Large intestine (tissue), 3 donors: Measurements from ENCODE around the gene ZC3H18. TPM values are rescaled to one million over a fixed set of nuclear protein-coding genes. Genes with fewer than 3 reads are reported as not detected.

Experiments
- DNase-seq, 2 donors: peaks; one replicate each; pipeline versions ENCODE4 v3.0.0 to v3.0.0-alpha.2; 2013
- H3K27ac ChIP-seq: one replicate; pipeline ENCODE4 v1.5.1; 2013; ENCODE audit warnings: low read length
- H3K27me3 ChIP-seq: 2 replicates; pipeline ENCODE4 v1.6.1; 2013; ENCODE audit warnings: low read length; ENCODE audit not compliant: control insufficient read depth, insufficient read depth
- H3K36me3 ChIP-seq: 2 replicates; pipeline ENCODE4 v1.6.1; 2013; ENCODE audit warnings: low read length; ENCODE audit not compliant: control insufficient read depth, insufficient read depth
- H3K4me1 ChIP-seq: one replicate; pipeline ENCODE4 v1.6.1; 2013; ENCODE audit warnings: low read length; ENCODE audit not compliant: control insufficient read depth, insufficient read depth
- H3K4me3 ChIP-seq: one replicate; pipeline ENCODE4 v1.5.1; 2013; ENCODE audit warnings: low read length
- H3K9me3 ChIP-seq: one replicate; pipeline ENCODE4 v1.6.1; 2013; ENCODE audit warnings: mild to moderate bottlenecking, low read depth, low read length, moderate library complexity; ENCODE audit not compliant: control insufficient read depth
- whole genome bisulfite sequencing: methylation state at CpG from one replicate; pipeline ENCODE4 v1.1.5; 2013; ENCODE audit warnings: low lambda C conversion rate; ENCODE audit not compliant: insufficient coverage; 5-methylcytosine and 5-hydroxymethylcytosine counted together
- polyA plus RNA-seq: library from polyadenylated mRNA; unstranded; fragments of 120-200 nt; gene quantifications from one replicate; pipeline ENCODE4 v1.2.1, GENCODE V29; 2013

ZC3H18 gene
- polyA plus RNA-seq, 1 donor, result 34.3 TPM

DNA sequence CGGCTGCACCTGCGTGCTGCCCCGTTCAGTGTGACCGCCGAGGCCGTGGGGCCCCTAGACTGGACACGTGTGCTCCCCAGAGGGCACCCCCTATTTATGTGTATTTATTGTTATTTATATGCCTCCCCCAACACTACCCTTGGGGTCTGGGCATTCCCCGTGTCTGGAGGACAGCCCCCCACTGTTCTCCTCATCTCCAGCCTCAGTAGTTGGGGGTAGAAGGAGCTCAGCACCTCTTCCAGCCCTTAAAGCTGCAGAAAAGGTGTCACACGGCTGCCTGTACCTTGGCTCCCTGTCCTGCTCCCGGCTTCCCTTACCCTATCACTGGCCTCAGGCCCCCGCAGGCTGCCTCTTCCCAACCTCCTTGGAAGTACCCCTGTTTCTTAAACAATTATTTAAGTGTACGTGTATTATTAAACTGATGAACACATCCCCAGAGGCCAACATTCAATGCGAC lies 69.9 kb downstream of the ZC3H18 start:
- Histone ChIP-seq H3K4me1 (peaks cover 17% of the 10 kb centered on the region), H3K9me3 (peaks cover 13% of the 10 kb centered on the region), H3K27me3 (peaks cover 40% of the 10 kb centered on the region), H3K4me3 (no peak overlapping the region), H3K27ac (no peak overlapping the region), H3K36me3 (peaks cover 9% of the 10 kb centered on the region)
- DNase-seq, result no peak
- WGBS, result no CpG with 5 or more reads among the region's 13 CpGs

DNA sequence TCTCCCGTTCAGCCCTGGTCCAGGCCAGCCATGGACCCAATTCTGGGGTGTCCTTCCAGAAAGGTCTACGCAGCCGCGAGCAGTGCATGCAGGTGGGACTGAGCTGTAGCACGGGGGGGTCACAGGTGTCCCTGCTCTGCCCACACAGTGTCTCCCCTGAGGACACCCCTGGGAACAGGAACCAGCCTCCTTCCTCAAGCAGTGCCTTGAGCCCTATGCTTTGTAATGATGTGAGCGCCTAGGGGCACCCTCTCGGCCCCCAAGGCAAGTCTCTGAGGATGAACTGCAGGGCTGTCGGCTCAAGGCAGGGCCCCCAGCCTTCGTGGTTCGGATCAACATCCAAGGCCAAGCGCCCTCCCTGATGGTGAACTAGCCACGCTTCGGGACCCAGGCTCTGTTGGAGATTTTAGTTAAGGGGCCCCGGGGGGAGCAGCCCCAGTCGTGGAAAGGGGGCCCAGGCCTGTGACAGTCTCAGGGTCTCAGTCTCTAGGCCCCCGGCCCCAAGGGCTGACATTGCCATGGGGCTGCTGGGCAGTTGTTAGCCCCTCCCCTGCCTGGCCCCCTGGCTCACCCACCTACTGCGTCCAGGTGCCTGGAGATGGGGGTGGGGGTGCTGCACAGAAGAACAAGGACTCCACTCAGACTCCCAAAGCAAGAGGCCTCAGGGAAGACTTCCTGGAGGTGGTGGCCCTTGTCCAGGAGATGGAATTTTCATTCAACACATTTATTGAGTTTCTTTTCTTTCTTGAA lies 70.5 kb downstream of the ZC3H18 start:
- Histone ChIP-seq H3K9me3 (peaks cover 17% of the 10 kb centered on the region), H3K27me3 (peaks cover 35% of the 10 kb centered on the region), H3K4me3 (no peak overlapping the region), H3K27ac (no peak overlapping the region), H3K4me1 (peaks cover 17% of the 10 kb centered on the region), H3K36me3 (peaks cover 13% of the 10 kb centered on the region)
- no CpG with 5 or more reads among the region's 17 CpGs for WGBS
- DNase-seq, result no peak

DNA sequence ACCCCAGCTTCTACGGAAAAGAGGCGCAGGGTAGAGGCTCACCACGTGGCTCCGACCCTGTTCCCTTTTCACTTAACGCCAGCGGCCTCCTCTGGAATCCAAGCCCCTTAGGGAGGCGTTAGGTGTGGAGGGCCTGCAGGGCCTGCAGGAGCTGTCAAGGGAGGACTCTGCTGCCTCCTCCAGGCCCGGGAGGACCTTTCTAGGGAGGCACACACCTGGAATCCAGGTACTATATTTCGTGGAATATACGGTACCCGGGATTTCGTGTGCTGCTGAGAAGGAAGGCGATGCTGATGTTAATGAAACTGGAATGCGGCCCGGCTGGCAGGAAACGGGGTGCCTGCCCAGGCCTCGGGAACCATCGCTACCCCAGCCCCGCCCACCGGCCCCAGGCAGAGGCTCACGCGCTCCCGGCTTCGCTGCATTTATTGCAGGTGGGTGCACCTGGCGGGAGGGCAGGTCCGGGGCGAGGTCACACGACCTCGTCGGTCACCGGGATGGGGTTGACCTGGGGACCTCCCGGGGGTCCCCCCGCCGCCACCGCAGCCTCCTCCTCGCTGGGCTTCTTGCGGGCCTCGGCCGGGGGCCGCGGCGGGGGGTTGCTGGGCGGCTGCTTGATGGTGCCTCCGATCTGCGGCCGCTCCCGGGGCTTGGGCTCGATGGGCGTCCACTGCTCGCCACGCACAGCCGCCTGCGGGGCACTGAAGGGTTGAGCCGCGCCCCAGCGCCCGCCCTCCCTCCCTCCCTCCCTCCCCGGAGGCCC lies 72.9 kb downstream of the ZC3H18 start:
- Histone ChIP-seq H3K27ac (no peak overlapping the region), H3K27me3 (peaks cover 29% of the 10 kb centered on the region), H3K4me1 (peaks cover 17% of the 10 kb centered on the region), H3K9me3 (peaks cover 23% of the 10 kb centered on the region), H3K4me3 (no peak overlapping the region), H3K36me3 (peaks cover 17% of the 10 kb centered on the region)
- DNase-seq, result no peak
- no CpG with 5 or more reads among the region's 58 CpGs for WGBS

DNA sequence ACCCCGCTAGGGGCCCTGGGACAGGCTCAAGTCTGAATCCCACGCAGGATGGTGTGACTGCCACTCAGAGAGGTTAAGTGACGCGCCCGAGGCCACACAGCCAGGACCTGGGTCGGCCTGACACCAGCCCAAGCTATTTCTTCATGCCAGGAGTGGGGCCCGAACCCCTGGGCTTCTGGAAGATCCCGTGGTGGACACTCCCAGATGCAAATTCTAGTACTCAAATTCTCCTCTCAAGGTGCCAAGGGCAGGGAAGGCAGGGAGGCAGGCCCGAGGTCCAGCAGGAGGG lies 73.4 kb downstream of the ZC3H18 start:
- H3K27me3 ChIP-seq, result peaks cover 24% of the 10 kb centered on the region
- H3K27ac ChIP-seq, result no peak overlapping the region
- peaks cover 16% of the 10 kb centered on the region for H3K4me1 ChIP-seq
- no peak for DNase-seq
- no peak overlapping the region for H3K4me3 ChIP-seq
- WGBS, result no CpG with 5 or more reads among the region's 9 CpGs
- H3K36me3 ChIP-seq, result peaks cover 17% of the 10 kb centered on the region
- H3K9me3 ChIP-seq, result peaks cover 23% of the 10 kb centered on the region

DNA sequence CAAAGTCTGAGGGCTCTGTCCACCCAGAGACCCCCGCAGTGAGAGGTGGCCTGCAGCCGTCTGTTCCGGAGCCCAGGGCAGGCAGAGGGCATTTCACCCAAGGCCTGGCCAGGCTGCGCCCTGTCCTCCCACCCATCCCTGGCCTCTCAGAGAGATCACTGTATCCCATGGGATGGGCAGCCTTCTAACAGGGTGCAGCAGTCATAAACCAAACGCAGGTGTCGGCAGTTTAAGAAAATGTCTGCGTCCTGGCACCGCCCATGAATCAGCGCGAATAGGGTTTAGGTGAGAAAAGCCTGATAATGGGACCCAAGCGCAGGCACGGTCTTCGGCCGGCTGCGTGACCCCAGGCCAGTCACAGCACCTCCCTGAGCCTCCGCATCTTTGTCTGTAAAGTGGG lies 75.3 kb downstream of the ZC3H18 start:
- H3K4me1 ChIP-seq, result peaks cover 14% of the 10 kb centered on the region
- peaks cover 17% of the 10 kb centered on the region for H3K36me3 ChIP-seq
- H3K4me3 ChIP-seq, result no peak overlapping the region
- peaks cover 5% of the 10 kb centered on the region for H3K27me3 ChIP-seq
- H3K9me3 ChIP-seq, result peaks cover 12% of the 10 kb centered on the region
- no CpG with 5 or more reads among the region's 16 CpGs for WGBS
- no peak overlapping the region for H3K27ac ChIP-seq
- no peak for DNase-seq

DNA sequence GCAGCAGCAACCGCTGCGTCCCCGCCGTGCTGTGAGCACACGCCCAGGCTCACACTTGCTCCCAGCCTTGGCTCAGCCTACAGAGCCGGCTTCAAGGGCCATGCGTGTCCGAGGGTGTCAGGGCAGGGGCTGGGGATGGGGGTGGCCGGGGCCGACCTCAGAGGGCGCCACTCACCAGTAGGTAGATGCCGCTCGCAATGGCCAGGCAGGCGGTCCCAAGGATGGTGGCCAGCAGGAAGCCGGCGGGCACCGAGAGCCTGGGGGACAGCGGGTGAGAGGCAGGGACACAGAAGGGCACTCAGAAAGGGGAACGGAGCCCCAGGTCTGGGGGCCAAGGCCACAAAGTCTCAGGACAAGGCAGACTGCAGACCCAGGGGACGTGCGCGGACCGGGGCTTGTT lies 75.7 kb downstream of the ZC3H18 start:
- H3K36me3 ChIP-seq, result peaks cover 17% of the 10 kb centered on the region
- H3K9me3 ChIP-seq, result peaks cover 12% of the 10 kb centered on the region
- H3K4me3 ChIP-seq, result no peak overlapping the region
- H3K27me3 ChIP-seq, result peaks cover under 1% of the 10 kb centered on the region
- peaks cover 14% of the 10 kb centered on the region for H3K4me1 ChIP-seq
- no CpG with 5 or more reads among the region's 23 CpGs for WGBS
- H3K27ac ChIP-seq, result no peak overlapping the region
- DNase-seq, result no peak

- H3K27me3 ChIP-seq, result no peaks in the 10 kb centered on the region
- peaks cover 19% of the 10 kb centered on the region for H3K4me1 ChIP-seq
- no peak overlapping the region for H3K27ac ChIP-seq
- DNase-seq, result no peak
- peaks cover 12% of the 10 kb centered on the region for H3K9me3 ChIP-seq
- no peak overlapping the region for H3K4me3 ChIP-seq
- peaks cover 17% of the 10 kb centered on the region for H3K36me3 ChIP-seq
- WGBS, result no CpG with 5 or more reads among the region's 28 CpGs
Observed at GRCh38 chr16:88646345-88647034, 76.3 kb downstream of the ZC3H18 start.

- Histone ChIP-seq H3K36me3 (peaks cover 17% of the 10 kb centered on the region), H3K9me3 (peaks cover 12% of the 10 kb centered on the region), H3K4me3 (no peak overlapping the region), H3K27me3 (no peaks in the 10 kb centered on the region), H3K4me1 (peaks cover 22% of the 10 kb centered on the region), H3K27ac (no peak overlapping the region)
- DNase-seq, result no peak
- no CpG with 5 or more reads among the region's 22 CpGs for WGBS
Observed at GRCh38 chr16:88647178-88648070, 77.2 kb downstream of the ZC3H18 start.

DNA sequence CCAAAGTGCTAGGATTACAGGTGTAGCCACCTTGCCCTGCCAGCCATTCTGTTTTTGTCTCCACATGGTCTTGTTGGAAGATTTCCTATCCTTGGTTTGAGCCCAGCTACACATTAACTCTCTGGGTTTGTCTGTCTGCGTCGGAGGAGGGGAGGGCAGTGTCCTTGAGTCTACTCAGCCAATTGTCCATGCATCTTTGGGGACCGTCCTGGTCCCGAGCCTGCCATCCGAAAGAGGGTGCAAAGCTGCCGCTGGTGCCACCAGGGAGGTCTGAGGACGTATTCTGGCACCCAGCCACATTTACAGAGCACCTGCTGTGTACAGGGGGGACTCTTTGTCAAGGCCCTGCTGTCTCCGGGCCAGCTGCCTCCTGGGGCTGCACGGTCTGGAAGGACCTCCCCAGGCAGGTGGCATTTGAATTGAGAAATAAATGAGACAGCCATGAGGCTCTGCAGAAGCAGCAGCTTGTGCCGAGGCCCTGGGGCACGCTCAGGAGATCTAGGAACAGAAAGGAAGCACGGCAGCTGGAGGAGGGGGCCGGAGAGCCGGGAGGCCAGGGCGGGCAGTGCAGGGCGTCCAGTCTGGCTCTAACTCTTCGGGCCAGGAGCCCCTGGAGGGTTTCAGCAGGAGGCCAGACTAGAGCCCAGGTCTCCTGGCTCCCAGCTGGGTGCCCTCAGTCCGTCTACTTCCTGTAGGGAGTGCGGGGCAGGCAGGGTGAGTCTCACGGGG lies 79.2 kb downstream of the ZC3H18 start:
- Histone ChIP-seq H3K4me3 (peak overlapping the region; percentile 81), H3K27me3 (no peaks in the 10 kb centered on the region), H3K9me3 (peaks cover 9% of the 10 kb centered on the region), H3K27ac (peak overlapping the region; percentile 66), H3K36me3 (peaks cover 18% of the 10 kb centered on the region), H3K4me1 (peaks cover 22% of the 10 kb centered on the region)
- no peak for DNase-seq
- no CpG with 5 or more reads among the region's 20 CpGs for WGBS
